Rectal smooth muscle tissue (tissue), 1 donor: Measurements from ENCODE around the gene EEFSEC.

Experiments
- H3K27ac ChIP-seq: one replicate; pipeline ENCODE4 v1.7.0; 2013; ENCODE audit warnings: low read depth, low read length, inconsistent platforms
- H3K27me3 ChIP-seq: one replicate; pipeline ENCODE4 v1.7.0; 2013; ENCODE audit warnings: low read length; ENCODE audit not compliant: control insufficient read depth, insufficient read depth
- H3K36me3 ChIP-seq: one replicate; pipeline ENCODE4 v1.7.0; 2013; ENCODE audit warnings: low read length; ENCODE audit not compliant: control insufficient read depth, insufficient read depth
- H3K4me1 ChIP-seq: one replicate; pipeline ENCODE4 v1.7.0; 2013; ENCODE audit warnings: low read length; ENCODE audit not compliant: control insufficient read depth, insufficient read depth
- H3K4me3 ChIP-seq: one replicate; pipeline ENCODE4 v1.7.0; 2013; ENCODE audit warnings: low read length
- H3K9ac ChIP-seq: one replicate; pipeline ENCODE4 v1.7.0; 2013; ENCODE audit warnings: low read length

The EEFSEC gene

DNA sequence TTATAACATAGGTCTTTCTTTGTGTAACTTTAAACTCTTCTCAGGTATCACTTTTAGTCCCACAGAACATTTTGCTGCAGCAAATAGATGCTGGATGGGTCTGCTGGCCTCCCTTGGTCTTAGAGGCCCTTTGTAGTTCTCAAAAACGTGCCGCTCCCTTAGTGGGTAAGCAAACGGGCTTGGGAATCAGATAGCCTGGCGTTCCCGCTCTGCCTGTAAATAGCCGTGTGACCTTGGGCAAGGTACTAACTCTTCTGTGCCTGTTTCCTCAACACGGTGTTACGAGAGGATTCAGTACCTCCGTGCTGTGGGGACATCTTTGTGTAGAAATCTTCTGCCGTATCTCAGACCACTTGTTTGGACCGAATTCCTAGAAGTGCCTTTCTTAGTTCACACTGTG is 249.0 kb downstream of the EEFSEC start:
- Histone ChIP-seq H3K27ac (no peak overlapping the region), H3K4me1 (no peaks in the 10 kb centered on the region), H3K4me3 (no peak overlapping the region), H3K36me3 (no peaks in the 10 kb centered on the region), H3K9ac (no peak overlapping the region), H3K27me3 (no peaks in the 10 kb centered on the region)

DNA sequence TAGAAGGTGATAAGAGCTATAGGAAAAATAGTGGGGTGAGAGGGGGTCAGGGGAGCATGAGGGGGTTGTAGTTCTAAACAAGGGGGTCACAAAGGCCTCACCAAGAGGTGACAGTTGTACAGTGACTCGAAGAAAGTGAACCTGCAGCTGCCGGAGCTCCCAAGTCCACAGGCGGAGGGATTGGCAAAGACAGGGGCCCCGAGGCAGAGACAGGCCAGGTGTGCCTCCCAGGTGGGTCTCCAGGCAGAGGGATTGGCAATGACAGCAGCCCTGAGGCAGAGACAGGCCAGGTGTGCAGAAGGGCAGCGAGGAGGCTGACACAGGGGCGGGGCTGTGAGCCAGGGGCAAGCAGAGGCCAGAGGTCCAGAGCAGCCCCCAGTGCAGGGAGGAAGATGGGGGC is 249.7 kb downstream of the EEFSEC start:
- no peak overlapping the region for H3K27ac ChIP-seq

DNA sequence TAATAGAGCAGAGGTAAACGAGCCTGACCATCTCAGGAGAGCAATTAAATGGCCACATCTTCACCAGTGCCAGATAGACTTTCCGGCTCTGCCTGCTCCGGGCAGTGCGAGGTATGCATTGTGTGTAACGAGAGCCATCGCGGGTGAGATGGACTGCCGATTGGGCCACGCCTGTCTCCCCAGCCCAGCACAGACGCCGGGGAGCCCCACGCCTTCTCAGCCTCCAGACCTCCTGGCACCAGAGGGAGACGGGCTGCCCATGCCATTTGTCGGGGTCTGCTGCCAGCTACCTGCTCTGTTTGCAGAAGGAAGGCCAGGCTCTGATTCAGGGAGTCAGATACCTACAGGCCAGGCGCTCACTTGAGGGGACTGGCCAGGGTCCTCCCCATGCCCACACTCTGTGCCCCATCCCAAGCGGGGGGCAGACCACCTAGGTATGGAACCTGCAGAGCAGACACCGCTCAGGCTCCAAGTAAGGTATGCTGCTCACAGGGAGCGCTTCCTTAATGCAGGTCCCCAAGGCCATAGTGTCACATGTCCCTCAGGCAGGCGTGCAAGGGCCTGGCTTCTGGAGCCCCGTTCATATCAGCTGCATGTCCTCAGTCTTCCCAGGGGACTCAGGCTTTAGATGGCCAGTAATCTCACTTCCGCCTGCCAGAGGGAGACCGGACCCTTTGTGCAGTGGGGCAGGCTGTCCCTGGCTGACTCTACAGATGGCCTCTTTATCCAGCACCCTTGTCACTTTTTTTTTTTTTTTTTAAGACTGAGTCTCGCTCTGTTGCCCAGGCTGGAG is 251.2 kb downstream of the EEFSEC start:
- no peak overlapping the region for H3K4me3 ChIP-seq
- no peaks in the 10 kb centered on the region for H3K36me3 ChIP-seq
- H3K27me3 ChIP-seq: no peaks in the 10 kb centered on the region
- H3K9ac ChIP-seq: no peak overlapping the region
- H3K27ac ChIP-seq: no peak overlapping the region
- H3K4me1 ChIP-seq: no peaks in the 10 kb centered on the region

More for the DNA sequence above, 249.7 kb downstream of the EEFSEC start:
- no peak overlapping the region for H3K9ac ChIP-seq
- H3K27me3 ChIP-seq: no peaks in the 10 kb centered on the region
- no peaks in the 10 kb centered on the region for H3K4me1 ChIP-seq
- no peaks in the 10 kb centered on the region for H3K36me3 ChIP-seq
- no peak overlapping the region for H3K4me3 ChIP-seq

DNA sequence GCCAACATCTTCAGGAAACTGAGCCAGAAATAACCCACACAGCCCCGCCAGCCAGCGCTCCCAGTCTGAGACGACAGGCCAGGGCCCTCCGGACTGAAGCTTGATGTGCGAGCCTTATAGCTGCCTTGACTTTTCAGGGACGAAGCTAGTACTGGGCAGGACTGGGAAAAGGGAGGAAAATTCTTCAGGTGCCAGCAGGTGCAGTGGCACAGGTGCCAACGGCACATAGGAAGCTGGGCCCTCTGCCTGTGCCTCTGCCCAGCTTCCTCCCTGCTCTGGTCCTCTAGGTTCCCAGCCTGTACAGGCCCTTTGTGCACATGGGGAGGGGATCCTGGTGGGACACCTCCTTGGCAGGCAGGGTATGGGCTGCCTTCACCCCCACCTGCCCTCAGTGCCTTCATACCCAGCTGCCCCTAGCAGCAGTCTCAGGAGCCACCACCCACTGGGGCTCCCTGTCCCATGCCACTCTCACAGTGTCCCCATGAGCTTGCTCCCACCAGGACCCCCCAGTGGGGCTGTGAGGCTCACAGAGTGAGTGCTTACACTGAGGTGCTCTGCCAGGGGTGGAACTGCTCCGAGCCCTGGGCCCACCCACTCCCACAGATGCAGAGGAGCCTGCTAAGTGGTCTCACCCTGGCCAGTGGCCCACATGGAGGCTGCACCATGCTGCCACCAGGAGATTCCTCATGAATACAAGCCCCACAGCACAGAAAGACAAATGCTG is 252.4 kb downstream of the EEFSEC start:
- Histone ChIP-seq H3K27me3 (no peaks in the 10 kb centered on the region), H3K27ac (no peak overlapping the region), H3K4me1 (no peaks in the 10 kb centered on the region), H3K4me3 (no peak overlapping the region), H3K36me3 (no peaks in the 10 kb centered on the region), H3K9ac (no peak overlapping the region)

DNA sequence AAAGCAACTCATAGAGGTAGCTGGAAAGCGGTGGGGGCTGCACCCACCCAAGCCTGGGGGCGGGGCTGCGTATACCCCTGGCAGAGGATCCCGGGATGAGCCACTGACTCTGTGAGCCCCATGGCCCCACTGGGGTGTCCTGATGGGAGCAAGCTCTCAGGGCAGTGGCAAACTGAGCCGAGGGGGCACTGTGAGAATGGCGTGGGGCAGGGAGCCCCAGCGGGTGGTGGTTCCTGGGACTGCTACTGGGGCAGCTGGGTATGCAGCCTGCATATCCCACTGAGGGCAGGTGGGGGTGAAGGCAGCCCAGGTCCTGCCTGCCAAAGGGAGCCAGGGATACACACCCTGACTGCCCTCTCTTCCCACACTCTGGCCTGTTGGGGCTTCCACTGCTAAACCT is 254.0 kb downstream of the EEFSEC start:
- H3K9ac ChIP-seq: no peak overlapping the region
- no peak overlapping the region for H3K4me3 ChIP-seq
- H3K4me1 ChIP-seq: no peaks in the 10 kb centered on the region
- H3K27ac ChIP-seq: no peak overlapping the region
- H3K27me3 ChIP-seq: no peaks in the 10 kb centered on the region
- H3K36me3 ChIP-seq: no peaks in the 10 kb centered on the region

DNA sequence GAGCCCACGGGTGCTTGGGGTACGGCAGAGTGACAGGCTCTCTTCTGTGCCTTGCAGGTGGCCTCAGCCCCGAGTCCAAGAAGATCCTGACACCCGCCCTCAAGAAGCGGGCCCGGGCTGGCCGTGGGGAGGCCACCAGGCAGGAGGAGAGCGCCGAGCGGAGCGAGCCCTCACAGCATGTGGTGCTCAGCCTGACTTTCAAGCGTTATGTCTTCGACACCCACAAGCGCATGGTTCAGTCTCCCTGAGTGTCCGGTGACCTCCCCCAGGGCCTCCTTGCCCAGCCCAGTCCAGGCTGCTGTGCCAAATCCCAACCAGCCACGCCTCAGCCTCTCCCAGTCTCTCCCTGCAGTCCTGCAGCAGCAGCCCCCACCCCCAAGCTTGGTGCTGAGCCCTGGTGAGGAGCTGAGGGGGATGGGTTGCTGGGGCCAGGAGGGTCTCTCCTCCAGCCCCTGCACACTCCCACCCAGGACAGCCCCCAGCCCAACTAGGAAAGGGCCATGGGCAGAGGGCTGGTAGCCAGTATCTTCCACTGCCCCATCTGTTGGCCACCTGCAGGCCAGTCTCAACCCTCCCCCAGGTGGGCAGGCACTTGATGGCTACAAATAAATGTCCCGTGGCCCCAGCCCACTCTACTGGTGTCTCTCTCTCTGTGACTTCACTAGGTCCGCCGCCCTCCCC is 254.9 kb downstream of the EEFSEC start:
- Histone ChIP-seq H3K4me1 (no peaks in the 10 kb centered on the region), H3K27ac (no peak overlapping the region), H3K36me3 (no peaks in the 10 kb centered on the region), H3K9ac (no peak overlapping the region), H3K27me3 (no peaks in the 10 kb centered on the region), H3K4me3 (no peak overlapping the region)

DNA sequence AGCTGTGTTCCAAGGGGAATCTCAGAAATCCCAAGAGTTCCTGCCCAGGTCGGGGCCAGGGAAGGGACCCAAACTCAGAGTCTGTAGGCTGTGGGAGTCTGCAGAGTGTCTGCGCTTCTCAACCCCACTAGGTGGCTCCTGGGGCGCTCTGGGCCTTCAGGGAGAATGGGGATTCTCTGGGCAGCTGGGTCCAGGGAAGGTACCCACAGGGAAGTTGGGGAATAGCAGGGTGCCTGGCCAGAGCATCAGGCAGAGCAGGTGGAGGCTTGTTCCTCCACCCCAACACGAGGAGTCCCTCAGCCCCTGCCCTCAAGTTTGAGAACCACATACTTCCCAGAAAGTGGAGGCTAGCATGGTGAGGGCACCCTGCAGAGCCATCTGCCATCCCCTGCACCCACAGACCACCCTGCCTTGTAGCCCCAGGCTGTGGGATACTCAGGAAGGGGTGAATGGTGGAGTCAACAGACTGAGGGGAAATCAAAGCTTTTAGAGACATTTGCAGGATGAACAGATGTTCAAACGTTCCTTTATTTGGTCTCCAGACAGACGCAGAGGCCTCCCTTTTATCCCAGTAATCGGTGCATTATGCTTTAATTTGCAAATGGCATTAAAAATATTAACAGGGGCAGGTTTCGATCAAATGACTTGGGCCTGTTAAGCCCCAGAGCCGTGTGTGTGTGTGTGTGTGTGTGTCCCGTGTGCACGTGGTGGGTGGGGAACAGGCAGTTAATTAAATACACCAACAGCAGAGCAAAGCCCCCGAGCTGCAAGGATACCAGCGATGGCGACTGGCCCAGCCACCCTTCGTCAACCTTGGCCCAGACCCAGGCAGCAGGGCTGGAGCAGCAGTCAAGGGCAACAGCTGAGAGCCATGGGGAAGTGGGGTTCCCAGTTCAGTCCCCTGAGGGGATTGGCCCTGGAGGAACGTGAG is 255.7 kb downstream of the EEFSEC start:
- H3K36me3 ChIP-seq: no peaks in the 10 kb centered on the region
- H3K27me3 ChIP-seq: no peaks in the 10 kb centered on the region
- no peak overlapping the region for H3K4me3 ChIP-seq
- H3K27ac ChIP-seq: no peak overlapping the region
- H3K4me1 ChIP-seq: no peaks in the 10 kb centered on the region
- H3K9ac ChIP-seq: no peak overlapping the region

DNA sequence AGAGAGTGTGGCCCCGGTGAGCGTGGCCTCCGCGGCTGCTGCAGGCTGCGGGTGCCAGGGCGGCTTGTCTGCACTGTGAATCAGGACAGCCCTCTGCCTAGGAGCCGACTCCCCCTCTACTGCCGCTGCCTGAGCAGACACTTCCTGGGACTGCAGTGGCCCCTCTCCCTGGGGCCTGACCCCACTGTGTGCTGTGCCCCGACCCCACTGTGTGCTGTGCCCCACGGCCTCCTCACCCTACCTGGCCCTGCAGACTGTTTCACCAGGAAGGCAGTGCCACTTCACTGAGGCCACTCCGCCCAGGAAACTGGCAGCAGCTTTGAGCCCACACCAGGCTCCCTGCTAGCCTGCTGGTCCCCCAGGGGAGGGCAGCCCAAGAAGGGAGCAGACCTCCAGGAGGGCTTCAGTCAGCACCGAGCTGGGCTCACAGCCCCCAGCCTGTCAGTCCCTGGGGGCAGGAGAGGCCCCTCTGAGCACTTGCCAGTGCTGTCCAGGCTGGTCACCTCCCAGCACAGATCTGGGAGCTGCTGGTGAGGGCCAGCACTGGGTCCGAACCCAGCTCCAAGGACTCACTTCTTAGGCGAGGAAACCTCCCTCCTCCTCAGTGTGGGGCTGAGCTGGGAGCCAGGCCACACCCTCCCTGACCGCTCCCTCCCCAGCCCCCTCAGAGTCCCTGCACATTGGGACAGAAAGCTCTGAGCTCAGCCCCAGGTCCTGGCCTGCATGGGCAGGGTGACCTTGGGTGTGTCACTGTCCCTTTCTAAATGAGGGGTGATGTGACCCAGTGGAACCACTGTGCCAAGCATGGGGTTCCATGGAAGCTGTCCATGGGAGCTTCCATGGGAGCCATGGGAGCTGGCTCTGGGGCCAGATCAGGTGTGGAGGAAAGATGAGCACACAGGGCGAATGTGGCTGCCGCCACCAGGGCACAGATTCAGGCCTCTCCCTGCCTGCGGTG is 256.6 kb downstream of the EEFSEC start:
- no peak overlapping the region for H3K4me3 ChIP-seq
- no peaks in the 10 kb centered on the region for H3K36me3 ChIP-seq
- no peak overlapping the region for H3K9ac ChIP-seq
- no peaks in the 10 kb centered on the region for H3K27me3 ChIP-seq
- H3K27ac ChIP-seq: no peak overlapping the region
- H3K4me1 ChIP-seq: no peaks in the 10 kb centered on the region

DNA sequence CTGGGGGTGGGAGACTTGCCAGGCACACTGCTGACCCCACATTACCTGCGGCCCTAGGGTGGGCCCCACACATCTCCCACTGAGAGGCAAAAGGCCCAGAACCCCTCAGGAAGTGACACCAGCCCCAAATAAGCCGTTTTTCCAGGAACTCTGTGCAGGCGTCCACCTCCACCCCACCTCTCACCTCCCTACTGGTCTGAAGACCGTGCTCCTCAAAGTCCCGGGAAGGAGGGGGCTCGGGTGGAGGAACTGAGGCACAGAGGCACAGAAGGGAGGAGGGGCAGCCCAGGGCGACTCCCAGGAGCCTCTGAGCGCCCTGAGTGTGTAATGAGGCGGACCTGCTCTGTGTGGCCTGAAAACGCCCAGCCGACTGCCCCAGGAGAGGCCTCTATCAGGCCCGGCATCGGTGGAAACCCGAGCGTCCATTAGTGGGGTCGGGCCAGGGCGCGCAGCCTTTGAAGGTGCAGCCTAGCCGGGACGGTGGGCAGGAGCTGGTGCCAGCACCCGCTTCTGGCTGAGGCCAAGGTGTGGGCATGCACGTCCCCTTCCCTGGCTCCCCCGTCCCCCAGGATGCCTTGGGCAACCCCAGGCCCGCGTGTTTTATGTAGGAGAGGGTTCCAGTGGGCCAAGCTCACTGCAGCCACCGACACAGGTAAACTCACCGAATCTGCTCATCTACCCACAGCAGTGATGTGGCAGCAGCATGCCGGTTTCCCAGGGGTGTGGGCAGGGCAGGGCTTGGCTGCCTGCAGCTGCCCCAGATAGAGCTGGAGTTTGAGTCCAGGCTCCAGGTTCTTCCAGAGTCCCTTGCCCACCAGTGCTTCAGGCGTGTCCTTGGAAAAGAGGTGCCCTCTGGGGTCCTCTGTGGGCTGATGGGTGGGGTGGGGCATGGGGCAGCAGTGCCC is 257.6 kb downstream of the EEFSEC start:
- no peaks in the 10 kb centered on the region for H3K27me3 ChIP-seq
- no peak overlapping the region for H3K27ac ChIP-seq
- H3K9ac ChIP-seq: no peak overlapping the region
- no peaks in the 10 kb centered on the region for H3K36me3 ChIP-seq
- no peaks in the 10 kb centered on the region for H3K4me1 ChIP-seq
- H3K4me3 ChIP-seq: no peak overlapping the region

DNA sequence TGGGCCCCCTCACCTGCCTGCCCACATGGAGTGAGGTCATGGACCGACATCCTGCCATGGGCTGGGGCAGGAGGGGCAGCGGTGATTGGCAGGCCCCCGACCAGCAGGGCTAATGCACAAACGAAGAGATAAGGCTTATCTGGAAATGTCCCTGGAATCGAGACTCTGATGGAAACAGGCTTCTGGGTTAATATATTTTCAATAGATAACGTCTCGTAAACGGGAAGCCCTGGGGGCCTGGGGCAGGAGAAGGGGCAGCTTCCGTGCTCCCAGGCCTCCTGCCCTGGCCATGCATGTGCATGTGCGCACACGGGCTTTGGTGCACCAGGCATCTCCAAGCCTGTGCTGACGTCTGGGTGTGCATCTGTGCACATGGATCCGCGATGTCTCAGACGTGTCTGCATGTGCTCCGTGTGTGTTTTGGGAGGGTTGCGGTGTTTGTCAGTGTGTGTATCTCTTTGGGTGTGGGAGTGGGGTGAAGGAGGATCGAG is 258.3 kb downstream of the EEFSEC start:
- H3K27ac ChIP-seq: no peak overlapping the region
- H3K9ac ChIP-seq: no peak overlapping the region
- no peak overlapping the region for H3K4me3 ChIP-seq
- no peaks in the 10 kb centered on the region for H3K4me1 ChIP-seq
- H3K36me3 ChIP-seq: no peaks in the 10 kb centered on the region
- H3K27me3 ChIP-seq: no peaks in the 10 kb centered on the region
